NCI-H1092 treated with DMSO at 0.1 percent for 48 hours (cell line): ENCODE data around the gene ZBTB7C.

Experiments used
- DNase-seq: peaks from one replicate; lab custom pipeline; 2025; lab: John Stamatoyannopoulos, UW

The ZBTB7C gene

GRCh38 chr18:48164116-48164515 is 245.1 kb downstream of the ZBTB7C start:
- DNase-seq: no peak

DNA sequence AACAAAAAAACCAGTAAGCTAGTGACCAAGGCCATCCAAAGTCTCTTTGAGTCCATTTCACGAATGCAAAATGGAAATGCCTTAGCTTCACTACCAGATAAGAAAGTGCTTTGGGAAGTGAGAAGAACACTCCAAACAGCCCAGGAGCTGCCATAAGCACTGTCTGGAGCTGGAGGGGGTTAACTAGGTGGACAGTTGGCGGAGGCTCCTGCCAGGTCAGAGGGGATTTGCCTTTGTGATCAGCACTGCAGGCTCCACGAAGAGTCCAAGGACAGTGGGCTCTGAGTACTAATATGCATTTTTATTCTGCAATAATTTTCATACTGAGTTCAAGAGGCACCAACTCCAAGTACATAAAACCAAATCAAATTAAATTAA is 245.5 kb downstream of the ZBTB7C start:
- no peak for DNase-seq

- no peak for DNase-seq
These were observed 246.0 kb downstream of the ZBTB7C start for GRCh38 chr18:48162956-48163737.

DNA sequence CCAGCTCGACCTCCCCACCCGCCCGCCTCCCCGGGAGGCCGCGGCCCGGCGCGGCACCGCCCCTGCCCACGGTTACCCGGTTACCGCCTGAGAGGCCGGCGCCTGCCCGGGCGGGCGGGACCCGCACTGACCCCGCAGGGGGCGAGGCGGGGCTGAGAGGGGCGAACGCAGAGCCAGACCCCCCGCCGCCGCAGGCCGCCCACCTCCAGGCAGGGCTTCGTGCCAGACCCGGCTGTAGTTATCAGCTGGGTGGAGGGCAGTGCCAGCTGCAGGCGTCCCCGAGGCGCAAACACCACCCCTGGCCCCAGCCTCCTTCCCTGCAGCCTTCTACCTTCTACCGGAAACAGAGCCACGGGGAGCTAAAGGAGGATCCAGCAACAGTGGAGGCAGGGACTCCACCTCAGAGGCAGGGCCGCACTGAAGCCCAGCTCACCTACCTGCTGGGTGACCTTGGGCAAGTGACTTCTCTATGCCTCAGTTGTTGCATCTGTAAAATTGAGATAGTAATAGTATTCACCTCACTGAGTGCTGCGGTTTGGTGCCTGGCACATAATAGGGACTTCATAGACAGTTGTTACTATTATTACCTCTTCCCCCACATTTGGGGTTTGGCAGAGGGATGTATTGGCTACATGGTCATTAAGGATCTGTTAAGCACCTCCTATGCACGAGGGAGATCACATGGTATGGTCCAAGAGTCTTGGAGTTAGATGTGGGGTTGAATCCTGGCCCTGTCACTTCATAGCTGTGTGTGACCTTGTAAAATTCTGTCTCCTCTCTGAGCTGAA is 247.1 kb downstream of the ZBTB7C start:
- DNase-seq: peak; percentile 92

GRCh38 chr18:48161191-48161910 is 247.8 kb downstream of the ZBTB7C start:
- peak; percentile 92 for DNase-seq

DNA sequence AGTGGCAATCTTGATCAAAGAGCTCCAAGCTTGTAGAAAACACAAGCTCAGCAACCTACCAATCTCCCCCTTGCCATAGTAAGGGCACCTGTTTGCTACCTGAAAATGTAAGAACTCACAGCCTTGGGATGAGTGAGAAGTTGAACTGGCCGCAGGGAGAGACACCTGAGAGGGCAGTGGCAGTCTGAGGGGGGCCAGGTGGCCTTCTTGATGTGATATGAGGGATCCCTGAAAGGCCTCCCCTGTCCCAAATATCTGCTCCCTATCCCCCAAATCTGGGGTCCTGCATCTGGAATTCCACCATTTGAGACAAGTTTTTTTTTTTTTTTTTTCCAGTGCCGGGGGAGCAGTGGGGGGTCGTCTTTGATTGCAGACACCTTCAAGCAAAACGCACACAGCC is 248.6 kb downstream of the ZBTB7C start:
- DNase-seq: no peak

DNA sequence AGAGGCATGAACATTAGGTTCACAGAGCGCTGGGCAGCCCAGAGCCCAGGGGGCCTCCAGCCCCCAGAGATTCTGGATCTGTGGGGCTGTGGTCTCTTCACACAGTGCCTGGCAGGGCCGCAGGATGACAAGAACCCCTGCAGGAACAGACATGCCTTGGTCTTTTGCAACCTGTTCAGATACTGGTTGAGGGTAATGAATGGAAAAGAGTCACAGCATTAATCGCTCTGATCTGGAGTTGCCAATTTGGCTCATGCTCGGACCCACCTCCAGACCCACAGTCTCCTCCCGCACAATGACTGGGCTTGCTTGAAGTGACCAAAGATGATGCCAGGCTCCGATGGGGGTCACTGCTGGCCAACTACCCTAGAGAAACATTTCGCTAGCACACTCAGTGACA is 249.4 kb downstream of the ZBTB7C start:
- DNase-seq: no peak

GRCh38 chr18:48158721-48159120 is 250.5 kb downstream of the ZBTB7C start:
- no peak for DNase-seq

GRCh38 chr18:48157956-48158355 is 251.2 kb downstream of the ZBTB7C start:
- no peak for DNase-seq

DNA sequence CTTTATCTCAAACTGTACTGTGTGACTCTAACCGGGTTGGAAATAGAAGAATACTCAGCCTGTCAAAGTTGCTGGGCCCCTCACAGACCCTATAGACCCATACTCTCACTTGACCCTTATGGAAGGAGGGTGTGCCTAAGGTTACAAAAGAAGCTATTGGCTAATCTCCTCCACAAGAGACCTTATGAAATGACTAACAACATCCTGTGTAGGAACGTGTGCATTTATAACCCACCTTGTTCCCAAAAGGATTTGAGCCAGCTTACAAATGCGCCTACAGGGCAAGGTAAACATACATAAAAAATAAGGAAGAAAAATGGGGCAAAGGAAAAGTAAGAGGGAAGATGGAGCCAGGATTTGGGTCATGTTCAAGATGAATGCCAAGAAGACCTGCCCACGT is 253.3 kb downstream of the ZBTB7C start:
- DNase-seq: no peak

- no peak for DNase-seq
These were observed 254.4 kb downstream of the ZBTB7C start for GRCh38 chr18:48154828-48155227.

GRCh38 chr18:48153613-48154481 is 255.3 kb downstream of the ZBTB7C start:
- no peak for DNase-seq

DNA sequence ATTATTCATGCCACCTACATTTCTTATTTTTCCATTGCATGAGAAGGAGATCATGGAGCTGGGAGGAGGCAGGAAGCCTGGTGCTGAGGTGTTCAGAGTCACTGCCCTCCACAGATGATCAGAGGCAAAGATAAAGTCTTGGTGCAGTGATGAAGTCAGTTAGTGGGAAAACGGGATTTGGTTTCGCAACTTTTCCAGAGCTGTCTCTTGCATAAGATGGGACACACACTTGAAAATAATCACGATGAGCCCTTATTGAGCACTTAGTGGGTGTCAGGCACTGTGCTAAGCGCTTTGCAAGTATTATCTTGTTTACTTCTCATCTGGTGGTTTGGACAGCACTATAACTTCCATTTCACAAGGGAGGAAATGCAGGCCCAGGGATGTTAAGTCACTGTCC is 256.6 kb downstream of the ZBTB7C start:
- no peak for DNase-seq

- no peak for DNase-seq
These were observed 257.6 kb downstream of the ZBTB7C start for GRCh38 chr18:48151421-48152065.

DNA sequence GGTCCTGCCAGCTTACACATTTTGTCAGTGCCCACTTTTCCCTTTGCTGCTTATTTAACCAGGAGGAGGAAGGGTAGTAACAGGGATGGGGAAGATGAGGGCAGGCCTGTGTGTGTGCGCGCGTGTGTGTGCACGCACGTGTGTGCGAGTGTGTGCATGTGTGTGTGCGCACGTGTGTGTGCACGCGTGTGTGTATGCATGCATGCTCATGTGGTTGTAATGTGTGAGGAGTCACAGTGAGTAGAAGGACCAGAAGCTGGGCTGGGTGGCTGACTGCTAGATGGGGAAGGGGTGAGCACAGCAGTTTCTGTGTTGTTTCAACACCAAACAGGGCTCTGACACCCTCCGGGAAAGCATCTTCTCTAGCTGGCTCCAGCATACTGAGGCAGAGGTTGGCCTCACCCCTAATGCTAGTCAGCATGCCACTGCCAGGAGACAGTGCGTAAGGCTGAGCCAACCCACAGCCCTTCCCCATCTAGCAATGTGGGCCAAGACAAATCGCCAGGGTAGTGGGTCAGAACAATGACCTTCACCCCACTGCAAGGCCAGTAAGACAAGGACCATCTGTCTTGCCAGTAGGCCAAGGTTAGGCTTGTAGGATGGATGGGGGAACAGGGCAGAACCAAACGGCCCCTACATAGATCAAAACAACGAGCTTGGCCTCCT is 260.0 kb downstream of the ZBTB7C start:
- no peak for DNase-seq

GRCh38 chr18:48142994-48143393 is 266.2 kb downstream of the ZBTB7C start:
- DNase-seq: no peak

GRCh38 chr18:48142353-48142752 is 266.8 kb downstream of the ZBTB7C start:
- no peak for DNase-seq

DNA sequence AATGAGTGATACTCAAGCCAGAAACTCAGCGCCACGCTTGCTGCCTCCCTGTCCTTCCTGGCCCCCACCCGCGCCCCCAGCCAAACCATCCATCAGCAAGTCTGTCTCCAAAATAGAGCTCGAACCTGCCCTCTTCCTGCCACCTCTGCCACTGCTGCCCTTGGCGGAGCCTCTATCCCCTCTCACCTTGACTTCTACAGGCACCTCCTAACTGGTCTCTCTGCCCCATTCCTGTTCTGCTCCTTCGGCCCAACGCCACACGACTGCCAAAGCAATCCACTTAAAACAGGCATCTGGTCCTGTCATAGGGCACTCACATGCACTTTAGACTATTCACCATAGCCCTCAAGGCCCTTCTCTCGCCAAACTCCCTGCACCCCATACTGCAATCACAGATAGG is 268.5 kb downstream of the ZBTB7C start:
- DNase-seq: no peak

DNA sequence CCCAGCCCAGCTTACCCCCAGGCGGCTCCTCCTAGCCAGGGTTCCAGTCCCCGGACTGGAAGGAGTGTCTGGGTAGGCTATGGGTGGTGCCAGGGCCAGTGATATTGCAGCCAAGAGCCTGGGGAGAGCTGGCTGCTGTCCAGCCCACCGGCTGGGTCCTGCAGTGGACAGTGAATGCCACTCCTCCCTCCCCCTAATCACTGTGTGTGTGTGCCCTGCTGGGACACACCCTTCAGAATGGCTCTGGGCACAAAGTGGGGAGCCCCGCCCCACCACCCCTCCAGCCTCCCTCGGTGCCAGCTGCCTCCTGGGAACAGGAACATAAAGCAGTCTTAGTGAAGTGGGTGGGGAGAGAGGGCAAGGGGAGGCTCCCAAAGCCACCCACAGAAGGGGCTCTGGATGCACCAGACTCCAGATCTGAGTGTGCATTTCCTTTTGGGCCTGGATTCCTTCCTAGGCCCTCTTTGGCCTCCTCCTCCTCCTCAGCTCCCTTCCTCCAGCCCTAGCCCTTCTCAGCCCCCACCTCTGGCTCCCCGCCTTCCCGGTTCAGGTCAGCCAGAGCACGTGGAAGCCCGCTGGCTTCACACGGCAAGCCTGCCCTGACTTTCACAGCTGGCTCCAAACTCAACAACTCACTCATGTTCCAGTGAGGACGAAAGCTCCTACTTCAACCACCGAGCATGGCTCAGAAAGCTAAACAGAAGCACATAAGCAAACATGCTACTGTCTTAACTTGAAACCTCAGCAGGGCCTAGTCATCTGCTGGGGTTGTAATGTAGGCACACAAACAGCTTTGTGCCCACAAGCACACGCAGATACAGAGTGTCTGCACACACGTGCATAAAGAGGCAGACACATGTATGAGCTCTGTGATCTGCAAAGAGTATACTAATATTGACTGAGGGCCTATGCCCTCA is 269.5 kb downstream of the ZBTB7C start:
- DNase-seq: peak; percentile 99
